GM12864 (cell line): Measurements from ENCODE around the gene RTEL1.
"Not testable (repeated sequence)": the region's sequence is repeated elsewhere in the genome, so short reads cannot be mapped to it uniquely, and the experiment has no call there.

Source experiments
- DNase-seq: peaks from one replicate; pipeline ENCODE4 v3.0.0-alpha.2; 2011; ENCODE audit warnings: low read depth
- H3K4me3 ChIP-seq: 2 replicates; pipeline ENCODE4 v1.5.1; 2011; ENCODE audit warnings: mild to moderate bottlenecking, low read depth, low read length, control low read depth
- TF ChIP-seq, protein P1 (sequence below): IDR thresholded peaks from 2 replicates; pipeline ENCODE4 v1.5.1; 2011; ENCODE audit warnings: low read depth, mild to moderate bottlenecking, moderate library complexity, low read length, control low read depth, inconsistent platforms; ENCODE audit errors: missing control alignments

Gene RTEL1

DNA sequence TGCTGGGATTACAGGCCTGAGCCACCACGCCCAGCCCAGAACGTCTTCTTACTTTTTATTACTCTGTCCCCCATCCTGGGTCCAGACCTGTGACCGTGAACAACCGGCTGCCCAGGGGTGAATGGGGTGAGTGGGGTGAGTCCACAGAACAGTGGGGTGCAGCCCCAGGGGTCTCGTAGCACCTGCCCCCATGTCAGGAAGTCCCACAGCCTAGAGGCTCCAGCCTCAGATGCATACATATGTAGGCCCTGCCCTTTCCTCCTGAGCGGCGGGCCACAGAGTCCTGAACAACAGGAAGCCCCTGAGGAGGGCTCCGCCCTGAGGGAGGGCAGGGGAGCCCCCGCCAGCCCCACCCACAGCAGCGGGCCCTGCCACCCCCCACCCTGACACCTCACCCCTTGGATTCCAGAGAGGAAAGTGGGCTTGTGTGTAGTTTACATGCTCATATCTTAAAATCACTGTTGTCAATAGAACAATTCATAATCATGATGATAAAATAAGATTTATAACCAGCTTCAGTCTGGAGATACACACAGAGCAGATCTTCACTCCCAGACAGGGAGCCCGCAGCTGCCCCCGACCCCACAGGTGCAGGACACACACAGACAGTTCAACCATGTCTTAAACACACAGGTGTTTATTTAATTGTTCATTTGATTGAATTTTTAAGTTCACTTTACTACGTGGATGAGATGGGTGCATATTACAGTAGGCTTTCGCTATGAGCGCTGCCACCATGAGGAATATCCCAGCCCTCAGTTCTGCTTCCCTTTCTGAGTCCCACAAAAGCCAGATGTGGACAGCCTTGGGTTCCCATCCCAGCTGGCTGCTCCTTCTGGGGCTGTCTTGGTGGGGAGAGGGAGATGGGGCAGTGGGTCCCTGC is 18.8 kb upstream of the RTEL1 start:
- DNase-seq: no peak
- TF ChIP-seq, protein P1, sequence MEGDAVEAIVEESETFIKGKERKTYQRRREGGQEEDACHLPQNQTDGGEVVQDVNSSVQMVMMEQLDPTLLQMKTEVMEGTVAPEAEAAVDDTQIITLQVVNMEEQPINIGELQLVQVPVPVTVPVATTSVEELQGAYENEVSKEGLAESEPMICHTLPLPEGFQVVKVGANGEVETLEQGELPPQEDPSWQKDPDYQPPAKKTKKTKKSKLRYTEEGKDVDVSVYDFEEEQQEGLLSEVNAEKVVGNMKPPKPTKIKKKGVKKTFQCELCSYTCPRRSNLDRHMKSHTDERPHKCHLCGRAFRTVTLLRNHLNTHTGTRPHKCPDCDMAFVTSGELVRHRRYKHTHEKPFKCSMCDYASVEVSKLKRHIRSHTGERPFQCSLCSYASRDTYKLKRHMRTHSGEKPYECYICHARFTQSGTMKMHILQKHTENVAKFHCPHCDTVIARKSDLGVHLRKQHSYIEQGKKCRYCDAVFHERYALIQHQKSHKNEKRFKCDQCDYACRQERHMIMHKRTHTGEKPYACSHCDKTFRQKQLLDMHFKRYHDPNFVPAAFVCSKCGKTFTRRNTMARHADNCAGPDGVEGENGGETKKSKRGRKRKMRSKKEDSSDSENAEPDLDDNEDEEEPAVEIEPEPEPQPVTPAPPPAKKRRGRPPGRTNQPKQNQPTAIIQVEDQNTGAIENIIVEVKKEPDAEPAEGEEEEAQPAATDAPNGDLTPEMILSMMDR: no peak
- H3K4me3 ChIP-seq: peak overlapping the region; percentile 66

- H3K4me3 ChIP-seq: peak overlapping the region; percentile 66
- no peak for DNase-seq
- TF ChIP-seq, protein P1: no peak
Measured at GRCh38 chr20:63640086-63640485, 18.0 kb upstream of the RTEL1 start.

DNA sequence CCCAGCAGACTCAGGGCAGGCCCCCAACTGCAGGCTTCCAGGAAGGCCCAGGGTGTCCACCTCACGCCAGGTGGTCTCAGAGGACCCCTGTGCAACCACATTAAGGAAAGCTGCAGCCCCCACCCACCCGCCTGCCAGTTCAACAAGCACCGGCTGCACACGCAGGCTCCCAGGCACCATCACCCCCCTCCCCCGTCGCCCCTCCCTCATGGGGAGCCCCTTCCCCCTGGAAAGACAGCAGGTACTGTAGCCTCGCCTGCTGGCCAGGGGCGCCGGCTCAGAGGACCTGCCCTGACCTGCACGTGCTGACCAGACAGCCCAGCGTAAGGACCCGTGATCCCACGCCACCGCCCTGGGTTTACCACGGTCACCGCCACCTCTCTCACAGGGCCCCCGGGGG is 17.4 kb upstream of the RTEL1 start:
- not testable (repeated sequence) for DNase-seq
- peak overlapping the region; percentile 66 for H3K4me3 ChIP-seq

DNA sequence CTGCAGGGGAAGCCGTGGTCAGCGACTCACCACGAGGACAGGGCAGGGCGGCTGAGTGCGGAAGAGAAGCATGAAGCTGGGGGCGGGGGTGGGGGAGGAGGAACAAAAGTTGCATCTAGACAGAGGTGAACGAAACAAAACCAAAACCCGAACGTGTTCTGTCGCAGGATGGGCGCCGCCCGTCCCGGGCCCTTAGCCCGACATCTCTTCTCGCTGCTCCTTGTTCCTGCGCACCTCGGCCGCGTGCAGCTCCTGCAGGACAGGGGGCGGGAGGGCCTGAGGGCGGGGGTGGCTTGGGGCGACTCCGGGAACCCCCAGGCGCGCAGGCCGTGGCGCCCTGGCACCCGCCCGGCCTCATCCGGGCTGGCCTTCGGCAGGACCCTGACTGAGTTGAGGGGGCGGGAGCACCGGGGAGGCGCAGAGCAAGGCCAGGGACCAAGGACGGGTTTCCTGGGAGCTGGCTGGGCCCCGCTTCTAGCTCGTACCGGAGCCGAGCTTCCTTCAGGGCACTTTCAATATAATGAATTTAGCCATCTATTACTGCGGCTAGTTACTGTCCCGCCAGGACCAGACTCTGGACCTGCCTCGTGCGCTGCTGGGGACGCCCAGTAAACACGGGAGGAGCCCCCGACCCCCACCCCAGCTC is 16.8 kb upstream of the RTEL1 start:
- peak overlapping the region; percentile 66 for H3K4me3 ChIP-seq
- no peak for DNase-seq
- TF ChIP-seq, protein P1: no peak

DNA sequence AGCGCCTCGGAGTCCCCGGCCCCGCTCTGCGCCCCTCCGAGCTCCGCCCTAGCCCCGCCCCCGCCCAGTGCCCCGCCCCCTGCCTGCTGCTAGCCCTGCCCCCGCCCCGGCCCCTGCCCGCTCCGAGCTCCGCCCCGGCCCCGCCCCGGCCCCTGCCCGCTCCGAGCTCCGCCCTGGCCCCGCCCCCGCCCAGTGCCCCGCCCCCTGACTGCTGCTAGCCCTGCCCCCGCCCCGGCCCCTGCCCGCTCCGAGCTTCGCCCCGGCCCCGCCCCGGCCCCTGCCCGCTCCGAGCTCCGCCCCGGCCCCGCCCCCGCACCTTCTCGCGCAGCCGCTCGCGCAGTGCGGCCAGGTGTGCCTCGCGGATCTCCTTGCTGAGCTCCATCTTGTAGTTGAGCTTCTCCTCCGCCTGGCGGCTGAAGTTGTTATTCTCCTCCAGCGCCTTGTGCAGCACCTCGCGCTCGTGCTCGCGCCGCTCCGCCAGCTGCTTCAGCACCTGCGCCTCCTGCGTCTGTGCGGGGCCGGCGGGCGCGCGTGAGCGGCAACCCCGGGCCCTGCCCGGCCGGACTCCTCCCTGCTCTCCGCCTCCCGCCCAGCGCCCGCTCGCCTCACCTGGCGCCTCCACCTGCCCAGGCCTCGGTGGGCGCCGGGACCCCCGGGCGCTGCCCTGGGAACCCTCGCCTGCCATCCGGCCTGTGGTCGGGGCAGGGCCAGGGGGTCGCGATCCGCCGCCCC is 16.2 kb upstream of the RTEL1 start:
- TF ChIP-seq, protein P1: peak; percentile 50
- DNase-seq: no peak
- peak overlapping the region; percentile 66 for H3K4me3 ChIP-seq

GRCh38 chr20:63642527-63643247 is 15.4 kb upstream of the RTEL1 start:
- peak overlapping the region; percentile 50 for H3K4me3 ChIP-seq
- TF ChIP-seq, protein P1: no peak
- DNase-seq: no peak
